Stomach (tissue), 9 donors: ENCODE data around the gene BORCS5. TPM values are rescaled to one million over a fixed set of nuclear protein-coding genes. Genes with fewer than 3 reads are reported as not detected.

ENCODE experiments used
- DNase-seq, 2 donors: peaks; one replicate each; pipeline versions ENCODE4 v3.0.0 to v3.0.0-alpha.2; 2013 to 2019
- H3K27ac ChIP-seq, 5 donors: fragments of 200-600 bp in 4 of 5; sonication (generic) in 4 of 5; one replicate each; pipeline ENCODE4 v1.5.1; 2013 to 2019; ENCODE audit warnings: mild to moderate bottlenecking in 1 of 5, moderate library complexity in 1 of 5
- H3K27me3 ChIP-seq, 3 donors: fragments of 200-600 bp; sonication (generic); one replicate each; pipeline ENCODE4 v1.5.1; 2017 to 2019; ENCODE audit warnings: mixed run types in 1 of 3
- H3K36me3 ChIP-seq, 4 donors: fragments of 200-600 bp; sonication (generic); 1 replicate in 3 of 4; 2 replicates in 1 of 4; pipeline ENCODE4 v1.5.1; 2016 to 2019
- H3K4me1 ChIP-seq, 4 donors: fragments of 200-600 bp; sonication (generic); one replicate each; pipeline ENCODE4 v1.5.1; 2016 to 2019
- H3K4me3 ChIP-seq, 4 donors: fragments of 200-600 bp; sonication (generic) in 3 of 4; one replicate each; pipeline ENCODE4 v1.5.1; 2016 to 2019; ENCODE audit warnings: mild to moderate bottlenecking in 1 of 4
- H3K9me3 ChIP-seq, 4 donors: fragments of 200-600 bp; sonication (generic); one replicate each; pipeline ENCODE4 v1.5.1; 2016 to 2019
- EP300 ChIP-seq: sonication (generic); formaldehyde crosslinking; IDR thresholded peaks from one replicate; pipeline ENCODE4 v1.6.1; 2017; ENCODE audit warnings: antibody characterized with exemption
- POLR2A ChIP-seq, 4 donors: fragments of 450-650 bp; IDR thresholded peaks; one replicate each; pipeline ENCODE4 v1.6.1; 2016; ENCODE audit warnings: antibody characterized with exemption in 4 of 4, control low read depth in 2 of 4, mild to moderate bottlenecking in 1 of 4, moderate library complexity in 1 of 4
- POLR2AphosphoS5 ChIP-seq, 3 donors: sonication (generic); formaldehyde crosslinking; IDR thresholded peaks; one replicate each; pipeline ENCODE4 v1.6.1; 2016; ENCODE audit warnings: antibody characterized with exemption in 3 of 3
- WGBS, 5 donors: extraction: QIAGEN DNeasy Blood & Tissue Kit in 3 of 5; methylation state at CpG; one replicate each; pipeline versions ENCODE4 v1.1.5 to v1.1.7; 2013 to 2018; 5-methylcytosine and 5-hydroxymethylcytosine counted together
- intact Hi-C: fragments of 100-400 bp; cut with DNase I; formaldehyde crosslinking; loops from one replicate; pipeline ENCODE4 v1.15.1; 2023; ENCODE audit warnings: low total_unique reads
- polyA plus RNA-seq, 3 donors: library from polyadenylated mRNA; stranded (reverse); fragments of 200-250 nt; gene quantifications; one replicate each; pipeline ENCODE4 v1.2.3, GENCODE V29; 2013
- total RNA-seq, 5 donors: library from RNA; depleted of rRNA; stranded (reverse); fragments of >200 nt; gene quantifications; one replicate each; pipeline versions ENCODE4 v1.1.0 to v1.2.3, GENCODE V29; 2014 to 2016
- TF ChIP-seq, protein P1 (sequence below), 7 experiments: fragments of 450-650 bp in 4 of 7; fragments of 200-600 bp in 3 of 7; sonication (generic) in 3 of 7; IDR thresholded peaks; one replicate each; pipeline ENCODE4 v1.5.1; 2016 to 2019; ENCODE audit warnings: antibody characterized with exemption in 7 of 7, control low read depth in 2 of 7, mild to moderate bottlenecking in 1 of 7
- donor health status: healthy with polysubstance abuse.
- donor health status: Bipolar disorder and iron deficiency.
- donor health status: healthy.

BORCS5 gene
- total and polyA plus RNA-seq, 8 donors, result 1.3 to 49.0 (median 7.5) TPM

DNA sequence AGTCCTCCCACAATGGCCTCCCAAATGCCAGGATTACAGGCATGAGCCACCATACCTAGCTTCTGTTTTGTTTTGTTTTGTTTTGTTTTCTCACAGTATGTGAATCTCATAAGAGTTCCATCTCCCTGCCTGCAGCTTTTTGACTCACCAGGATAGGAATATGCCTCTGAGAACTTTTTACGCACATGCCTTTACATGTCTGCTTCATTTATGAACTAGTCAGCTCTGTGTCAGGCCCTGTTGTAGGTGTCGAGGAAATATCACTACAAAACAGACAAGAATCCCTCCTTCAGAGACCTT is 89.0 kb downstream of the BORCS5 start:
- H3K27ac ChIP-seq, result no peak overlapping the region
- H3K4me3 ChIP-seq, result no peak overlapping the region
- no peak for TF ChIP-seq POLR2AphosphoS5 (IDR thresholded peaks at IDR 0.05)
- no peak for TF ChIP-seq POLR2A (IDR thresholded peaks at IDR 0.05)
- TF ChIP-seq, protein P1, sequence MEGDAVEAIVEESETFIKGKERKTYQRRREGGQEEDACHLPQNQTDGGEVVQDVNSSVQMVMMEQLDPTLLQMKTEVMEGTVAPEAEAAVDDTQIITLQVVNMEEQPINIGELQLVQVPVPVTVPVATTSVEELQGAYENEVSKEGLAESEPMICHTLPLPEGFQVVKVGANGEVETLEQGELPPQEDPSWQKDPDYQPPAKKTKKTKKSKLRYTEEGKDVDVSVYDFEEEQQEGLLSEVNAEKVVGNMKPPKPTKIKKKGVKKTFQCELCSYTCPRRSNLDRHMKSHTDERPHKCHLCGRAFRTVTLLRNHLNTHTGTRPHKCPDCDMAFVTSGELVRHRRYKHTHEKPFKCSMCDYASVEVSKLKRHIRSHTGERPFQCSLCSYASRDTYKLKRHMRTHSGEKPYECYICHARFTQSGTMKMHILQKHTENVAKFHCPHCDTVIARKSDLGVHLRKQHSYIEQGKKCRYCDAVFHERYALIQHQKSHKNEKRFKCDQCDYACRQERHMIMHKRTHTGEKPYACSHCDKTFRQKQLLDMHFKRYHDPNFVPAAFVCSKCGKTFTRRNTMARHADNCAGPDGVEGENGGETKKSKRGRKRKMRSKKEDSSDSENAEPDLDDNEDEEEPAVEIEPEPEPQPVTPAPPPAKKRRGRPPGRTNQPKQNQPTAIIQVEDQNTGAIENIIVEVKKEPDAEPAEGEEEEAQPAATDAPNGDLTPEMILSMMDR (IDR thresholded peaks at IDR 0.05), result no peak
- no peak for TF ChIP-seq EP300
- H3K9me3 ChIP-seq, result no peaks in the 10 kb centered on the region
- WGBS, 5 donors, result 89 to 100% (median 98%) methylated on average over 2 of the region's 2 CpGs
- H3K4me1 ChIP-seq, result peaks cover 24 to 79% (median 54%) of the 10 kb centered on the region in 4 donors
- H3K36me3 ChIP-seq, result no peaks in the 10 kb centered on the region
- no peaks in the 10 kb centered on the region for H3K27me3 ChIP-seq
- DNase-seq, result no peak
- intact Hi-C loops, result no loop called here

DNA sequence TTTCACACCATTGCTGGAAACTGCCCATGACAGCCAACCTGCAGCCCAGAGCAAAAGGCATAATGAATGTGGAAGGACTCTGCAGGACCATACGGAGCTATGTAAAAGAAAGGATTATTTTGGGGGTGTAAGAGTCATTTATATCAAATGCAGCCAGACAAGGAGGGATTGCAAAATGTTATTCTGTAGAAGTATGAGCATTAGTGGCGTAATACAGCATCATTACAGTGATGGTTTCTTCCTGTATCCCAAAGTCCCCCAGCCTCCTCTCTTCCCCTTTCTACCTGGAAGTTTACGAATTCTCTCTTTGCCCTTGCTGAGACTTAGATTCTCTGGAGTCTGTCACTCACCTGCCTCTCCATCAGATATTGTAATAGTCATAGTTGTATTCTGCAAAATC is 89.9 kb downstream of the BORCS5 start:
- Histone ChIP-seq H3K4me3 (no peak overlapping the region), H3K27ac (no peak overlapping the region), H3K4me1 (peaks cover 18 to 79% (median 51%) of the 10 kb centered on the region in 4 donors), H3K36me3 (no peaks in the 10 kb centered on the region), H3K27me3 (no peaks in the 10 kb centered on the region), H3K9me3 (no peaks in the 10 kb centered on the region)
- TF ChIP-seq POLR2AphosphoS5 (IDR thresholded peaks at IDR 0.05) (no peak), POLR2A (IDR thresholded peaks at IDR 0.05) (no peak), EP300 (no peak)
- TF ChIP-seq, protein P1 (IDR thresholded peaks at IDR 0.05), result no peak
- DNase-seq, result no peak
- intact Hi-C loops, result no loop called here
- WGBS, 5 donors, result 84 to 96% (median 89%) methylated on average over 3 of the region's 3 CpGs

DNA sequence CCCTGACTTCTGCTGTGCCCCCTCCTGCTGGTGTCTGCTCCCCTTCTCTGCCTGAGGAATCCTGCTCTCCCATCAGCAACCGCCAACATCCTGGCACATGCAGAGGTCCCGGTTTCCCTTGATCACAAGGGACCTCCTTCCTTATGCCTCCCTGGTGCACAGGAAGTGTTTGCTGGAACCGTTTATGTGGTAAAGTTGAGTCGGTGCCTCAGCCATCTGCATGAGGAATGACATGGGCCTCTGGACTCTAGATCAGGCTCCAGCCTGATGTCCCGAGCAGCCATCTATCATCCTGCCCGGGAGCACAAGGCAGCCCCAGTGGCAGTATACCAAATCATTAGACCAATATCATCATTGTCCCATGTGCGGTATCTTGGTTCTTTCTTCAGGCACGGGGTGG is 90.4 kb downstream of the BORCS5 start:
- H3K36me3 ChIP-seq, result no peaks in the 10 kb centered on the region
- intact Hi-C loops, result no loop called here
- no peak for TF ChIP-seq POLR2AphosphoS5 (IDR thresholded peaks at IDR 0.05)
- TF ChIP-seq, protein P1 (IDR thresholded peaks at IDR 0.05), result no peak
- no peak for TF ChIP-seq POLR2A (IDR thresholded peaks at IDR 0.05)
- no peak for TF ChIP-seq EP300
- H3K27ac ChIP-seq, result no peak overlapping the region
- H3K4me3 ChIP-seq, result no peak overlapping the region
- 65 to 74% (median 72%) methylated on average over 8 of the region's 8 CpGs for WGBS, 5 donors
- peaks cover 18 to 75% (median 47%) of the 10 kb centered on the region in 4 donors for H3K4me1 ChIP-seq
- no peaks in the 10 kb centered on the region for H3K27me3 ChIP-seq
- no peak for DNase-seq
- H3K9me3 ChIP-seq, result no peaks in the 10 kb centered on the region

DNA sequence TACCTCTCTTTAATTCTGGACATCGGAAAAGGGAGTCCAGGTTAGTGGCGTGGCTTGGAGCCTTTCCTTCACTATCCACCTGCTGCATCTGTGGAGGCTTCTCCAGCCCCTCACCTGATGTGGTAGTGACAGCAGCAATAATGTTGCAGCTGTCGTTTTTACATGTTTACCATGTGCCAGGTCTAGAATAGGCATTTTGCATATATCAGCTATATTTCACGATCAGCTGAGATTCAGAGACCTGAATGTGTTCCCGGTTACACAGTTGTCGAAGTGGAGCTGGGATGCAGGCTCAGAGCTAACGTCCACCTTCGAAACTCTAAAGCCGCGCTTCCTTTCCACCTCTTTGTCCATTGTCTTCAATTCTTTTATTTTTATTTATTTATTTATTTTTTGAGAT is 91.0 kb downstream of the BORCS5 start:
- Histone ChIP-seq H3K4me1 (peaks cover 12 to 69% (median 41%) of the 10 kb centered on the region in 4 donors), H3K9me3 (no peaks in the 10 kb centered on the region), H3K4me3 (no peak overlapping the region), H3K36me3 (no peaks in the 10 kb centered on the region), H3K27ac (no peak overlapping the region), H3K27me3 (no peaks in the 10 kb centered on the region)
- 97 to 98% (median 98%) methylated on average over 10 of the region's 10 CpGs for WGBS, 5 donors
- intact Hi-C loops, result no loop called here
- DNase-seq, result no peak
- TF ChIP-seq POLR2A (IDR thresholded peaks at IDR 0.05), result no peak
- TF ChIP-seq, protein P1 (IDR thresholded peaks at IDR 0.05), result no peak
